ENCODE data around the gene BEGAIN. TPM values are rescaled to one million over a fixed set of nuclear protein-coding genes. Genes with fewer than 3 reads are reported as not detected.

Gene BEGAIN
- total and polyA plus RNA-seq, 4 donors, result 4.9 to 26.6 (median 13.2) TPM

DNA sequence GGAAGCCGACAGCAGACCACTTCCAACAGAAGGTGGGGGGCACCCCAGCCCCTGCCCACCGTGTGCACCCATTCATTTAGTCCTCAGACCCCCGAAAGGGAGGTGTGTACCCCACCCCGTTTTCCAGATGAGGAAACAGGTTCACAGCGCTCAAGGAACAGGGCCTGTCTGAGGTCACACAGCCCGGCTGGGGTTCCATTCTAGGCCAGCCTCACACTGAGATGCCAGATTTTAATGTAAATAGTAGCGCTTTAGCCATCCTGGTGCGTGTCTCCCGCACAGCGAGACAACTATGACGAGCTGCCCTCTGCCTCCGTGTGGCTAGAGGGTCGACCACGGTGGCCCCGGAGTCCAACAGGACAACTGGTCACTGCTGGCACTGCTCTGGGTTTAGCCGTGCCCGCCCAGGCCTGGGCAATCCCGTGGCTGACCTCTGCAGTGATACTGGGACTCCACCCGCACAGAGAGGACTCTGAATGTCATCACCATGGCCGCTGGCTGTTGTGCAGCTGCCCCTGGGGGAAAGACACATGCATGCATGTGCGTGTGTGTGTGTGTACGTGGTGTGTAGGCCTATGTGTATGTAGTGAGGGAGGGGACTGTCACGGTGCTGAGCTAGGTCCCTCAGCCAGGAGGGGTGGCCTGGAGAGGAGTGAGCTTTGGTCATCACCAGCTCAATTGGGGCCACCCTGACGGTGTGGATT lies 31.6 kb downstream of the BEGAIN start:
- 70% methylated on average over 24 of the region's 24 CpGs for WGBS (ENCODE audit: insufficient coverage)
- Histone ChIP-seq H3K4me1 (ENCODE audit: control insufficient read depth, insufficient read depth, low read length) (no peaks in the 10 kb centered on the region), H3K9me3 (ENCODE audit: control insufficient read depth, insufficient read depth, low read length) (no peaks in the 10 kb centered on the region), H3K4me3 (ENCODE audit: low read depth, low read length) (no peak overlapping the region), H3K36me3 (ENCODE audit: control insufficient read depth, insufficient read depth, low read length) (peaks cover 7% of the 10 kb centered on the region), H3K27ac (ENCODE audit: low read depth, low read length) (no peak overlapping the region), H3K27me3 (ENCODE audit: control insufficient read depth, insufficient read depth, low read length) (no peaks in the 10 kb centered on the region)
- DNase-seq (ENCODE audit: low read depth in 4 of 6, low spot score in 6 of 6), result no peak

DNA sequence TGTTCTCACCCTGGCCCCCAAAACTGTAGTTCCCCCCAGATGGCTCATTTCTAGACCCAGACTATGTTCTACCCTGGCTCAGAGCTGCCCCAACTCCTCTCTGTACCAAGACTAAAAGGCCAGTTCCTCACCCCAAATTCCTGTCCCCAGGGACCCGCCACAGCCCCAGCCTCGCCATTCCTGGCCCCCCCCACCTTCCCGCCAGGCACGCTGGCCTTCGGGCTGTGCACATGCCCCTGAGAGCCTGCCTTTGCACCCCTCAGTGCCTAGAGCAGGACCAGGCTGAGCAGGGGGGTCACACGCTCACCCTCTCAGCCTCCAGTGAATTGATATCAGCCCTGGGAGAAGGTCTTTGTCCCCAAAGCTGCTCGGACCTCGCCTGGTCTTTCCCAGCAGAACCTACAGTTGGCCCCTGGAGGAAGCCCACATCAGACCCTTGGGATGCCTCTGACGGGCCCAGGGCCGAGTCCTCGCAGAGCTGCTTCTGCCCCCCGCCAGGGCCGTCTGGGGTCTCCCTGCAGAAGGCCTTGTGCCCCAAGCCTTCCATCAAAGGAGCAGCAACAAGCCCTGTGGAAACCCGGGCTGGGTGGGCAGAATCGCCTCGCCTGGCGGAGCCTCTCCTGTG lies 32.4 kb downstream of the BEGAIN start:
- Histone ChIP-seq H3K27me3 (ENCODE audit: control insufficient read depth, insufficient read depth, low read length) (no peaks in the 10 kb centered on the region), H3K4me1 (ENCODE audit: control insufficient read depth, insufficient read depth, low read length) (no peaks in the 10 kb centered on the region), H3K9me3 (ENCODE audit: control insufficient read depth, insufficient read depth, low read length) (no peaks in the 10 kb centered on the region), H3K27ac (ENCODE audit: low read depth, low read length) (no peak overlapping the region), H3K36me3 (ENCODE audit: control insufficient read depth, insufficient read depth, low read length) (peaks cover 7% of the 10 kb centered on the region), H3K4me3 (ENCODE audit: low read depth, low read length) (no peak overlapping the region)
- WGBS (ENCODE audit: insufficient coverage), result 92% methylated on average over 17 of the region's 17 CpGs
- no peak for DNase-seq (ENCODE audit: low read depth in 4 of 6, low spot score in 6 of 6)

DNA sequence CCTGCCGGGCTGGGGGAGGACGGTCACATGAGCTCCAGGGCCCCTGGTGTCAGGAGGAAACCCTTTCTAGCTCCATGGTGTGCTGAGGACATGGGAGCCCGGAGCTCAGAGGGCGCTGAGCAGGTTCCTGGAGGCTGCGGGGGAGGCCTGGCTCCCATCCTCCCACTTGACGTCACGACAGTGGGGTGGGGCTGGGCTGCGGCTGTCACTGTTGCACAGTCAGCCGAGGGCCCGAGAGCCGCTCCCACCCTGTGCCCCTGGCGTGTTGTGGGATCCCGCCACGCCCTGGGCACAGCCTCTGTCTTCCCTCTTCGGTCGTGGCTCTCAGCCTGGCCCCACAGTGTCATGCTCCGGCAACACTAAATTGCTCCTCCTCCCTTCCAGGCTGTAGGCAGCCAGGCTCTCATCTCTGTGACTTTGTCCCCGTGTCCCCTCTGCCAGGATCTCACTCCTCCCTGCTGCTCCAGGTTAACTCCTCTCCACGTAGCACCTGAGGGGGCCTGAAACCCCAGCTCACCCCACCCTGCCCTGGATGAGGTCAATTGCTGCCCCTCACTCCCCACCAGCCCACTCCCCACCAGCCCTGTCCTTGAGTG lies 33.0 kb downstream of the BEGAIN start:
- DNase-seq (ENCODE audit: low read depth in 4 of 6, low spot score in 6 of 6), result no peak
- WGBS (ENCODE audit: insufficient coverage), result 67% methylated on average over 19 of the region's 19 CpGs
- H3K4me1 ChIP-seq (ENCODE audit: control insufficient read depth, insufficient read depth, low read length), result no peaks in the 10 kb centered on the region
- H3K27ac ChIP-seq (ENCODE audit: low read depth, low read length), result no peak overlapping the region
- H3K4me3 ChIP-seq (ENCODE audit: low read depth, low read length), result no peak overlapping the region
- H3K27me3 ChIP-seq (ENCODE audit: control insufficient read depth, insufficient read depth, low read length), result no peaks in the 10 kb centered on the region
- peaks cover 7% of the 10 kb centered on the region for H3K36me3 ChIP-seq (ENCODE audit: control insufficient read depth, insufficient read depth, low read length)
- H3K9me3 ChIP-seq (ENCODE audit: control insufficient read depth, insufficient read depth, low read length), result no peaks in the 10 kb centered on the region

DNA sequence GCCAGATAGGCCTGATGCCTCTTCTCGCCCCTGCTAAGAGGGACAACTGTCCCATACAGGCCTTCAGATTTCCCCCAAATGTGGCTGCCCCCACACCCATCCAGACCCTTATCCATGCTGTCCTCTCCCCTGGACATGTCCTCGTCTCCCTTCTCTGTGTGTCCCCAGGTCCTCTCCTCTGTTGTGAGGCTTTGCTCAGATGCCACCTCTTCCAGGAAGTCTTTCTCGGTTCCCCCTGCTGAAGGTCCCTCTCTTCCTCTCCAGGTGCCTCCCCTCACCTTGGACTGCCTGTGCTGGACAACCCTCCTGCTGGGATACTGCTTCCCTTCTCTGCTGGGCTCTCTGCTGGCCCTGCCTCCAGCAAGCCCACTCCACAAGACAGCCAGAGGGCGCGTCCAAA lies 33.7 kb downstream of the BEGAIN start:
- H3K4me1 ChIP-seq (ENCODE audit: control insufficient read depth, insufficient read depth, low read length), result peaks cover under 1% of the 10 kb centered on the region
- H3K9me3 ChIP-seq (ENCODE audit: control insufficient read depth, insufficient read depth, low read length), result no peaks in the 10 kb centered on the region
- H3K27me3 ChIP-seq (ENCODE audit: control insufficient read depth, insufficient read depth, low read length), result no peaks in the 10 kb centered on the region
- WGBS (ENCODE audit: insufficient coverage), result 90% methylated on average over 5 of the region's 5 CpGs
- peaks cover 7% of the 10 kb centered on the region for H3K36me3 ChIP-seq (ENCODE audit: control insufficient read depth, insufficient read depth, low read length)
- no peak overlapping the region for H3K4me3 ChIP-seq (ENCODE audit: low read depth, low read length)
- DNase-seq (ENCODE audit: low read depth in 4 of 6, low spot score in 6 of 6), result no peak
- H3K27ac ChIP-seq (ENCODE audit: low read depth, low read length), result no peak overlapping the region

DNA sequence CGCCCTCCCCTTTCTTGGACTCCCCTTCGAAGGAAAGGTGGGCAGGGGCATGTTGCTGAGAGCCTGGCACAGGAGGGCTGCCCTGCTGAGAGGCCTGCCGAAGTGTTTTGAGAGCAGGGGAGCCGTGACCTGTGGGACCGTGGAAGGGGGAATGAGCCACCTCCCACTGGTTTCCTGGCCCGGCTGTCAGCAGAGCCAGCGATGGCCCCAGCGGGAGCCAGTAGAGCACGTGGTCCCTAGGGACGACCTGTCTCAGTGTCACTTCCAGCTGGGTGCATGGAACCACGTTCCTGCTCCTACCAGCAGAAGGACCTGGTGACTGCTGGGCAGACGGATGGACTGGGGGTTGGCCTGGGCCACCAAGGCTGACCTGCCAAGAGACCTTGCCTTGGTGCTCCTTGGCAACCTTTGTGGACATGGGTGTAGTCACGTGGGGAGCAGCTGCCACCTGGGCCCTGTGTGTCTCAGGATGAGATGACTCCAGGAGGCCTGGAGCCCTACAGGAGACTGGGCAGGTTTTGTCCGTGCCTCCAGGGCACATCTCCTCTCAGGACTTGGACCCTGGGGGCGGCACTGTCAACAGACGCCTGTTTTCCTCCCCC lies 34.6 kb downstream of the BEGAIN start:
- 77% methylated on average over 16 of the region's 16 CpGs for WGBS (ENCODE audit: insufficient coverage)
- Histone ChIP-seq H3K27me3 (ENCODE audit: control insufficient read depth, insufficient read depth, low read length) (peaks cover 2% of the 10 kb centered on the region), H3K4me1 (ENCODE audit: control insufficient read depth, insufficient read depth, low read length) (peaks cover 8% of the 10 kb centered on the region), H3K27ac (ENCODE audit: low read depth, low read length) (no peak overlapping the region), H3K36me3 (ENCODE audit: control insufficient read depth, insufficient read depth, low read length) (peaks cover 7% of the 10 kb centered on the region), H3K9me3 (ENCODE audit: control insufficient read depth, insufficient read depth, low read length) (no peaks in the 10 kb centered on the region), H3K4me3 (ENCODE audit: low read depth, low read length) (no peak overlapping the region)
- DNase-seq (ENCODE audit: low read depth in 4 of 6, low spot score in 6 of 6), result no peak

DNA sequence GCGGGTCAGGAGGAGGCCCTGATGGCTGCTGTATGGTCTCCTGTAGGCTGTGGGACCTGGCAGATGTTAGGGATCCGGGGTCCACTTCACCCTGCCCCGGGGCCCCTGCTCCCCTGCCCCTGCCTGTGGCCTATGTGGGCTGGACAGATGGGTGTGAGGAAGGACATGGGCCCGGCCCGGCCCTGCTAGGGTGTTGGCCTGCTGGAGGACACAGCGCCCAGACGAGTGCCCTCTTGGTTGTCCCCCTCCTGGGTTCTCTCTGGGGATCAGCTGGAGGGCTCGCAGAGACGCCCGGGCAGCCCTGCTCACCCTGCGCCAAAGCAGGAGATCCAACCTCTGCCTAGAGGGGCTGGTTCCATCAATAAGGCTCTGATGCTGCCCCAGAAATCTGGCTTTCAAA lies 36.2 kb downstream of the BEGAIN start:
- Histone ChIP-seq H3K27me3 (ENCODE audit: control insufficient read depth, insufficient read depth, low read length) (peaks cover 5% of the 10 kb centered on the region), H3K4me3 (ENCODE audit: low read depth, low read length) (no peak overlapping the region), H3K4me1 (ENCODE audit: control insufficient read depth, insufficient read depth, low read length) (peaks cover 20% of the 10 kb centered on the region), H3K36me3 (ENCODE audit: control insufficient read depth, insufficient read depth, low read length) (peaks cover 7% of the 10 kb centered on the region), H3K27ac (ENCODE audit: low read depth, low read length) (no peak overlapping the region), H3K9me3 (ENCODE audit: control insufficient read depth, insufficient read depth, low read length) (no peaks in the 10 kb centered on the region)
- 86% methylated on average over 11 of the region's 11 CpGs for WGBS (ENCODE audit: insufficient coverage)
- no peak for DNase-seq (ENCODE audit: low read depth in 4 of 6, low spot score in 6 of 6)

DNA sequence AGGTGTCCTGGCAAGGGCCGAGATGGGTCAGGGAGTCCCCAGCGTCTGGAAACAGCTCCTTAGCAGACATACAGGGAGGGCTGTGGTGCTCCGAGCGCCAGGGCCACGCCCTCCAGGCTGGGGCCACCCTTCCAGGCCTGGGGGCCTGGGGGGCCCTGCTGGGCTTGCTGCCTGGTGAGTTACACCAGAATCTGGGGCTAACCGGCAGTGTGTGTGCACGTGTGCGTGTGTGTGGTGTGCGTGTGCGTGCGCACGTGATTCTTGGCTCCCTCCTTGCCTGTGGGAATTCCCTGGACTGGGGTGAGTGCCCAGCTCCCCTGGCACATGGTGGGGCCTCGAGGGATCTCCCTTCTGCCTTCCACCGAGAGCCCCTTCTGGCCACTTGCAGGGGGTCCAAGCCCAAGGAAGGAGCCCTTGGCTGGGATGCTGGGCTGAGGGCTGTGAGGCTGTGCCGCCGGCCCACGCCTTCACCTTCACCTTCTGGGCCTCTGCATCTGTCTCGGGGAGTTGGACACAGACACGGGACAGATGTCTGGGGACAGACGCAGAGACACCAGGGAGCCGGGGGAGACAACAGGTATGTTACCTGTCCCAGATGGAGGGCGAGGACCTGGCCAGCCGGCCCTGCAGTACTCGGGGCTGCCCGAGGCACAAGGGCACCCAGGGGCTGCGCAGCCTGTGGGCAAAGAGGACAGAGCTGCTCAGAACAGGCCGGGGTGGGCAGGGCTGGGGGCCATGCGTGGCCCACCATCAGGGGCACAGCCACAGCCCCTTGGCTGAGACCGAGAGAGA lies 37.2 kb downstream of the BEGAIN start:
- no peak overlapping the region for H3K4me3 ChIP-seq (ENCODE audit: low read depth, low read length)
- H3K9me3 ChIP-seq (ENCODE audit: control insufficient read depth, insufficient read depth, low read length), result no peaks in the 10 kb centered on the region
- no peak overlapping the region for H3K27ac ChIP-seq (ENCODE audit: low read depth, low read length)
- no peak for DNase-seq (ENCODE audit: low read depth in 4 of 6, low spot score in 6 of 6)
- 84% methylated on average over 27 of the region's 29 CpGs for WGBS (ENCODE audit: insufficient coverage)
- H3K36me3 ChIP-seq (ENCODE audit: control insufficient read depth, insufficient read depth, low read length), result peaks cover 3% of the 10 kb centered on the region
- peaks cover 5% of the 10 kb centered on the region for H3K27me3 ChIP-seq (ENCODE audit: control insufficient read depth, insufficient read depth, low read length)
- peaks cover 23% of the 10 kb centered on the region for H3K4me1 ChIP-seq (ENCODE audit: control insufficient read depth, insufficient read depth, low read length)

DNA sequence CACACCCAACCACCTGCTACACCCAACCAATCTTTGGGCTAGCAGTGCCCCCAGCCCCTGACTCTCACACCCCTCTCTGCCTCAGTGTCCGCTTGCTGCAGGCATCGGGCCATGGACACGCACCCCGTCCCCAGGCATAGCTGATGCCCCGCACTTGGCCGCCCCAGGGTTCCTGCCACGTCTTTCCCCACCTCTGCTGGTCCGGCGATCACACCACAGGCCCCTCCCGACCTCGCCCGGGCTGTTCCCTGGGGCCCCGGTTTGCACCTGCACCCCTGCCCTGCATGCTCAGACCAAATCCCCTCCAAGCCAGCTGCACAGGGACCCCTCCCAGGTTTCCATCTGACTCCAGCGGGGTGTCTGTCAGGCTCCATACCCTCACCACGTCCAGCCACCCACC lies 38.3 kb downstream of the BEGAIN start:
- no peak overlapping the region for H3K4me3 ChIP-seq (ENCODE audit: low read depth, low read length)
- H3K4me1 ChIP-seq (ENCODE audit: control insufficient read depth, insufficient read depth, low read length), result peaks cover 23% of the 10 kb centered on the region
- H3K27ac ChIP-seq (ENCODE audit: low read depth, low read length), result no peak overlapping the region
- DNase-seq (ENCODE audit: low read depth in 4 of 6, low spot score in 6 of 6), result no peak
- 82% methylated on average over 15 of the region's 15 CpGs for WGBS (ENCODE audit: insufficient coverage)
- H3K9me3 ChIP-seq (ENCODE audit: control insufficient read depth, insufficient read depth, low read length), result no peaks in the 10 kb centered on the region
- peaks cover 5% of the 10 kb centered on the region for H3K27me3 ChIP-seq (ENCODE audit: control insufficient read depth, insufficient read depth, low read length)
- peaks cover 10% of the 10 kb centered on the region for H3K36me3 ChIP-seq (ENCODE audit: control insufficient read depth, insufficient read depth, low read length)

DNA sequence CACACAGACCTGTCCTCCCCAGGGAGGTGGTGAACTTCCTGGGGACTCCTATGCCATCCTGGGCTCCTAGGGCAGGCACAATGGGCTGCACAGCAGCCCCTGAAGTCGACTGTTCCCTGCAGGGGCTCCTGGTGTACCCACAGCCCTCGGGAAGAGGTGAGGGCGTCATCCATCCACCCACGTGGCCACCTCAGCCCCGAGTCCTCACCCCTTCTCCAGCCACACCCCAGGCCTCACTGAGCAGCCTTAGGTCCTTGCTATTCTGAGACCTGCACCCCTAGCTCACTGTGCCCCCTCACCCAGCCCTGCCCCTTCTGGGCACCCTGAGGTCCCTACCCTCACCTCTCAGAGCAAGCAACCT lies 38.9 kb downstream of the BEGAIN start:
- Histone ChIP-seq H3K36me3 (ENCODE audit: control insufficient read depth, insufficient read depth, low read length) (peaks cover 16% of the 10 kb centered on the region), H3K27ac (ENCODE audit: low read depth, low read length) (no peak overlapping the region), H3K4me3 (ENCODE audit: low read depth, low read length) (no peak overlapping the region), H3K9me3 (ENCODE audit: control insufficient read depth, insufficient read depth, low read length) (no peaks in the 10 kb centered on the region), H3K27me3 (ENCODE audit: control insufficient read depth, insufficient read depth, low read length) (peaks cover 5% of the 10 kb centered on the region), H3K4me1 (ENCODE audit: control insufficient read depth, insufficient read depth, low read length) (peaks cover 23% of the 10 kb centered on the region)
- no peak for DNase-seq (ENCODE audit: low read depth in 4 of 6, low spot score in 6 of 6)
- WGBS (ENCODE audit: insufficient coverage), result 84% methylated on average over 5 of the region's 5 CpGs
